Prostate gland (tissue), 2 donors: ENCODE data around the gene IREB2.

Experiments used
- POLR2A ChIP-seq: fragments of 450-650 bp; IDR thresholded peaks from one replicate; pipeline ENCODE4 v1.6.1; 2016; ENCODE audit warnings: antibody characterized with exemption, mild to moderate bottlenecking
- POLR2AphosphoS5 ChIP-seq: sonication (generic); formaldehyde crosslinking; IDR thresholded peaks from one replicate; pipeline ENCODE4 v1.6.1; 2017; ENCODE audit warnings: antibody characterized with exemption
- TF ChIP-seq, protein P1 (sequence below), 4 experiments: fragments of 200-600 bp in 2 of 4; fragments of 450-650 bp in 2 of 4; sonication (generic) in 2 of 4; IDR thresholded peaks; 1 replicate in 3 of 4; 2 replicates in 1 of 4; pipeline ENCODE4 v1.5.1; 2016 to 2019; ENCODE audit warnings: antibody characterized with exemption in 4 of 4, mild to moderate bottlenecking in 2 of 4, moderate library complexity in 2 of 4

DNA sequence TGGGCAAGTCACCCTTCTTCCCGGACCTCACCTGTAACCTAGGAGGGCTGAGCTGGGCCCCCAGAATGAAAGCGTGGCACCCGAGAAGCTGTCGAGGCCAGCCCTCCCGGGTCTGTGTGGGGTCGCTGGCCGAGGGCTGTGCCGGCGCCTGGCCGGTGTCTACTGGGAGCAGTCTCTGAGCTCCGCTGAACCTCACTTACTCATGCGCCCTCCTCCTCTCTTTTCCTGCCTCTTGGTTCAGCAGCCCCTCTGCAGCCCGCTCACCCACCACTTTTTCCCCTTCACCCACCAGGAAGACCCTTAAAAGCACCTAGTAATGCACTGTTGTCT lies 69.8 kb downstream of the IREB2 start:
- TF ChIP-seq POLR2AphosphoS5 (no peak), POLR2A (no peak)
- TF ChIP-seq, protein P1, sequence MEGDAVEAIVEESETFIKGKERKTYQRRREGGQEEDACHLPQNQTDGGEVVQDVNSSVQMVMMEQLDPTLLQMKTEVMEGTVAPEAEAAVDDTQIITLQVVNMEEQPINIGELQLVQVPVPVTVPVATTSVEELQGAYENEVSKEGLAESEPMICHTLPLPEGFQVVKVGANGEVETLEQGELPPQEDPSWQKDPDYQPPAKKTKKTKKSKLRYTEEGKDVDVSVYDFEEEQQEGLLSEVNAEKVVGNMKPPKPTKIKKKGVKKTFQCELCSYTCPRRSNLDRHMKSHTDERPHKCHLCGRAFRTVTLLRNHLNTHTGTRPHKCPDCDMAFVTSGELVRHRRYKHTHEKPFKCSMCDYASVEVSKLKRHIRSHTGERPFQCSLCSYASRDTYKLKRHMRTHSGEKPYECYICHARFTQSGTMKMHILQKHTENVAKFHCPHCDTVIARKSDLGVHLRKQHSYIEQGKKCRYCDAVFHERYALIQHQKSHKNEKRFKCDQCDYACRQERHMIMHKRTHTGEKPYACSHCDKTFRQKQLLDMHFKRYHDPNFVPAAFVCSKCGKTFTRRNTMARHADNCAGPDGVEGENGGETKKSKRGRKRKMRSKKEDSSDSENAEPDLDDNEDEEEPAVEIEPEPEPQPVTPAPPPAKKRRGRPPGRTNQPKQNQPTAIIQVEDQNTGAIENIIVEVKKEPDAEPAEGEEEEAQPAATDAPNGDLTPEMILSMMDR (IDR thresholded peaks at IDR 0.05), result no peak
